ENCODE results near the gene TRANK1. TPM values are rescaled to one million over a fixed set of nuclear protein-coding genes. Genes with fewer than 3 reads are reported as not detected.

TRANK1 gene
- total RNA-seq, 4 donors from 2014 or later = 2.5 to 4.8 (median 3.7) TPM

- DNase-seq (ENCODE audit: low spot score in 2 of 2) = no peak
- no peaks in the 10 kb centered on the region for H3K4me1 ChIP-seq
- TF ChIP-seq POLR2A (IDR thresholded peaks at IDR 0.05) (no peak), POLR2AphosphoS5 (IDR thresholded peaks at IDR 0.05) (no peak), EP300 (IDR thresholded peaks at IDR 0.05) (no peak), CTCF (IDR thresholded peaks at IDR 0.05) (no peak)
- WGBS = 70% methylated on average over 7 of the region's 7 CpGs
- H3K27ac ChIP-seq = no peak overlapping the region
- H3K9me3 ChIP-seq = no peaks in the 10 kb centered on the region
- no peaks in the 10 kb centered on the region for H3K27me3 ChIP-seq
- no peak overlapping the region for H3K4me3 ChIP-seq
- H3K36me3 ChIP-seq = no peaks in the 10 kb centered on the region
Observed at GRCh38 chr3:36876181-36876936, 68.5 kb downstream of the TRANK1 start.

GRCh38 chr3:36875397-36875796 is 69.5 kb downstream of the TRANK1 start:
- no peak for TF ChIP-seq CTCF (IDR thresholded peaks at IDR 0.05)
- TF ChIP-seq POLR2AphosphoS5 (IDR thresholded peaks at IDR 0.05) = no peak
- no peak for TF ChIP-seq EP300 (IDR thresholded peaks at IDR 0.05)
- TF ChIP-seq POLR2A (IDR thresholded peaks at IDR 0.05) = no peak
- H3K27me3 ChIP-seq = no peaks in the 10 kb centered on the region
- 90% methylated on average over 3 of the region's 3 CpGs for WGBS
- no peak for DNase-seq (ENCODE audit: low spot score in 2 of 2)
- H3K4me3 ChIP-seq = no peak overlapping the region
- H3K27ac ChIP-seq = no peak overlapping the region
- H3K36me3 ChIP-seq = peaks cover 7% of the 10 kb centered on the region
- H3K9me3 ChIP-seq = no peaks in the 10 kb centered on the region
- H3K4me1 ChIP-seq = no peaks in the 10 kb centered on the region

- Histone ChIP-seq H3K36me3 (peaks cover 7% of the 10 kb centered on the region), H3K9me3 (no peaks in the 10 kb centered on the region), H3K4me3 (no peak overlapping the region), H3K27ac (no peak overlapping the region), H3K27me3 (no peaks in the 10 kb centered on the region), H3K4me1 (no peaks in the 10 kb centered on the region)
- 77% methylated on average over 2 of the region's 2 CpGs for WGBS
- TF ChIP-seq POLR2AphosphoS5 (IDR thresholded peaks at IDR 0.05) (no peak), CTCF (IDR thresholded peaks at IDR 0.05) (no peak), POLR2A (IDR thresholded peaks at IDR 0.05) (no peak), EP300 (IDR thresholded peaks at IDR 0.05) (no peak)
- no peak for DNase-seq (ENCODE audit: low spot score in 2 of 2)
Observed at GRCh38 chr3:36874424-36874823, 70.4 kb downstream of the TRANK1 start.

- no peaks in the 10 kb centered on the region for H3K27me3 ChIP-seq
- H3K9me3 ChIP-seq = no peaks in the 10 kb centered on the region
- WGBS = 91% methylated on average over 2 of the region's 2 CpGs
Observed at GRCh38 chr3:36871379-36872126, 73.3 kb downstream of the TRANK1 start.

More at GRCh38 chr3:36871379-36872126, 73.3 kb downstream of the TRANK1 start:
- Histone ChIP-seq H3K4me1 (no peaks in the 10 kb centered on the region), H3K36me3 (peaks cover 7% of the 10 kb centered on the region), H3K4me3 (no peak overlapping the region), H3K27ac (no peak overlapping the region)
- no peak for TF ChIP-seq POLR2AphosphoS5 (IDR thresholded peaks at IDR 0.05)
- no peak for TF ChIP-seq CTCF (IDR thresholded peaks at IDR 0.05)
- DNase-seq (ENCODE audit: low spot score in 2 of 2) = no peak

All from suprapubic skin (tissue), 4 donors.